MM.1S (cell line): ENCODE data around the gene RPTOR.

Experiments
- DNase-seq: peaks from one replicate; pipeline ENCODE4 v3.0.0-alpha.2; 2015
- H2AFZ ChIP-seq: fragments of 300-600 bp; sonication (generic); 2 replicates; pipeline ENCODE4 v1.6.0; 2016; ENCODE audit warnings: antibody characterized with exemption, low read length
- H3F3A ChIP-seq: fragments of 300-600 bp; sonication (generic); 2 replicates; pipeline ENCODE4 v1.6.1; 2016; ENCODE audit warnings: mild to moderate bottlenecking, antibody characterized with exemption, low read length, moderate library complexity, mixed read lengths; ENCODE audit not compliant: insufficient read depth
- H3K27ac ChIP-seq: fragments of 300-600 bp; sonication (generic); 2 replicates; pipeline ENCODE4 v1.5.1; 2016; ENCODE audit warnings: mild to moderate bottlenecking, low read length
- H3K27me3 ChIP-seq: fragments of 300-600 bp; sonication (generic); replicated peaks from 2 replicates; pipeline ENCODE4 v1.6.0; 2016; ENCODE audit warnings: low read length; ENCODE audit not compliant: insufficient read depth
- H3K36me3 ChIP-seq: fragments of 300-600 bp; sonication (generic); replicated peaks from 2 replicates; pipeline ENCODE4 v1.6.1; 2016; ENCODE audit warnings: mild to moderate bottlenecking, low read length, mixed read lengths; ENCODE audit not compliant: insufficient read depth
- H3K4me1 ChIP-seq: fragments of 300-600 bp; sonication (generic); 2 replicates; pipeline ENCODE4 v1.6.1; 2016; ENCODE audit warnings: low read length, mixed read lengths
- H3K4me2 ChIP-seq: fragments of 300-600 bp; sonication (generic); 2 replicates; pipeline ENCODE4 v1.6.0; 2016; ENCODE audit warnings: low read depth, low read length
- H3K4me3 ChIP-seq: fragments of 300-600 bp; sonication (generic); 2 replicates; pipeline ENCODE4 v1.5.1; 2016; ENCODE audit warnings: low read length, mixed read lengths
- H3K79me2 ChIP-seq: fragments of 300-600 bp; sonication (generic); 2 replicates; pipeline ENCODE4 v1.6.1; 2016; ENCODE audit warnings: mixed run types, low read length, mixed read lengths
- H3K9ac ChIP-seq: fragments of 300-600 bp; sonication (generic); 2 replicates; pipeline ENCODE4 v1.6.1; 2016; ENCODE audit warnings: low read length, mixed read lengths
- H3K9me2 ChIP-seq: fragments of 300-600 bp; sonication (generic); replicated peaks from 2 replicates; pipeline ENCODE4 v1.6.1; 2016; ENCODE audit warnings: mild to moderate bottlenecking, low read length, mixed read lengths; ENCODE audit not compliant: insufficient read depth
- H3K9me3 ChIP-seq: fragments of 300-600 bp; sonication (generic); replicated peaks from 2 replicates; pipeline ENCODE4 v1.6.1; 2016; ENCODE audit warnings: mild to moderate bottlenecking, low read length, mixed read lengths; ENCODE audit not compliant: insufficient read depth
- H4K20me1 ChIP-seq: fragments of 300-600 bp; sonication (generic); 2 replicates; pipeline ENCODE4 v1.6.1; 2016; ENCODE audit warnings: mild to moderate bottlenecking, low read length, moderate library complexity, mixed read lengths; ENCODE audit not compliant: insufficient read depth
- EZH2 ChIP-seq: fragments of 300-600 bp; sonication (generic); optimal IDR thresholded peaks from 2 replicates; pipeline ENCODE3; 2017; ENCODE audit warnings: low read depth, mild to moderate bottlenecking, antibody characterized with exemption, low read length, mixed read lengths
- EZH2phosphoT487 ChIP-seq: fragments of 300-600 bp; sonication (generic); IDR thresholded peaks from 2 replicates; pipeline ENCODE4 v1.6.1; 2018; ENCODE audit warnings: antibody characterized with exemption, low read length
- TF ChIP-seq, protein P1 (sequence below): fragments of 300-600 bp; sonication (generic); IDR thresholded peaks from 2 replicates; pipeline ENCODE4 v1.5.1; 2016; ENCODE audit warnings: antibody characterized with exemption, low read length, mixed read lengths

Gene RPTOR

GRCh38 chr17:80760511-80760911, 215.9 kb downstream of the RPTOR start:
- H3K9me2 ChIP-seq, result no peaks in the 10 kb centered on the region
- DNase-seq, result peak; percentile 27
- H3K4me1 ChIP-seq, result peaks cover 3% of the 10 kb centered on the region; the same call in 1 of the 2 replicates
- H3K27me3 ChIP-seq, result no peaks in the 10 kb centered on the region
- no peaks in the 10 kb centered on the region for H3K79me2 ChIP-seq
- peak overlapping the region; percentile 32; the same call in 1 of the 2 replicates for H3K27ac ChIP-seq
- H3K9me3 ChIP-seq, result no peaks in the 10 kb centered on the region
- TF ChIP-seq EZH2, result no peak
- TF ChIP-seq EZH2phosphoT487, result no peak
- TF ChIP-seq, protein P1, sequence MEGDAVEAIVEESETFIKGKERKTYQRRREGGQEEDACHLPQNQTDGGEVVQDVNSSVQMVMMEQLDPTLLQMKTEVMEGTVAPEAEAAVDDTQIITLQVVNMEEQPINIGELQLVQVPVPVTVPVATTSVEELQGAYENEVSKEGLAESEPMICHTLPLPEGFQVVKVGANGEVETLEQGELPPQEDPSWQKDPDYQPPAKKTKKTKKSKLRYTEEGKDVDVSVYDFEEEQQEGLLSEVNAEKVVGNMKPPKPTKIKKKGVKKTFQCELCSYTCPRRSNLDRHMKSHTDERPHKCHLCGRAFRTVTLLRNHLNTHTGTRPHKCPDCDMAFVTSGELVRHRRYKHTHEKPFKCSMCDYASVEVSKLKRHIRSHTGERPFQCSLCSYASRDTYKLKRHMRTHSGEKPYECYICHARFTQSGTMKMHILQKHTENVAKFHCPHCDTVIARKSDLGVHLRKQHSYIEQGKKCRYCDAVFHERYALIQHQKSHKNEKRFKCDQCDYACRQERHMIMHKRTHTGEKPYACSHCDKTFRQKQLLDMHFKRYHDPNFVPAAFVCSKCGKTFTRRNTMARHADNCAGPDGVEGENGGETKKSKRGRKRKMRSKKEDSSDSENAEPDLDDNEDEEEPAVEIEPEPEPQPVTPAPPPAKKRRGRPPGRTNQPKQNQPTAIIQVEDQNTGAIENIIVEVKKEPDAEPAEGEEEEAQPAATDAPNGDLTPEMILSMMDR, result no peak
- H3K4me3 ChIP-seq, result no peak overlapping the region
- no peaks in the 10 kb centered on the region for H3K36me3 ChIP-seq
- peak overlapping the region; percentile 1; the same call in 1 of the 2 replicates for H3K4me2 ChIP-seq
- H2AFZ ChIP-seq, result no peak overlapping the region
- H3F3A ChIP-seq, result 0 out of 2 replicates have a peak, but pooled peaks cover 3% of the 10 kb centered on the region
- H3K9ac ChIP-seq, result no peak overlapping the region
- no peaks in the 10 kb centered on the region for H4K20me1 ChIP-seq

- DNase-seq, result no peak
- H3K4me1 ChIP-seq, result peaks cover 3% of the 10 kb centered on the region; the same call in 1 of the 2 replicates
- no peaks in the 10 kb centered on the region for H3K9me2 ChIP-seq
- no peaks in the 10 kb centered on the region for H3K79me2 ChIP-seq
- TF ChIP-seq EZH2 (no peak), EZH2phosphoT487 (no peak)
- TF ChIP-seq, protein P1, result no peak
- H3K9ac ChIP-seq, result no peak overlapping the region
- H4K20me1 ChIP-seq, result no peaks in the 10 kb centered on the region
- no peaks in the 10 kb centered on the region for H3K27me3 ChIP-seq
- peak overlapping the region; percentile 32; the same call in 1 of the 2 replicates for H3K27ac ChIP-seq
- peak overlapping the region; percentile 1; the same call in 1 of the 2 replicates for H3K4me2 ChIP-seq
- no peaks in the 10 kb centered on the region for H3K36me3 ChIP-seq
- no peaks in the 10 kb centered on the region for H3K9me3 ChIP-seq
- H3F3A ChIP-seq, result 0 out of 2 replicates have a peak, but pooled peaks cover 3% of the 10 kb centered on the region
- no peak overlapping the region for H2AFZ ChIP-seq
- H3K4me3 ChIP-seq, result no peak overlapping the region
Measured at GRCh38 chr17:80761110-80761871, 216.7 kb downstream of the RPTOR start.

DNA sequence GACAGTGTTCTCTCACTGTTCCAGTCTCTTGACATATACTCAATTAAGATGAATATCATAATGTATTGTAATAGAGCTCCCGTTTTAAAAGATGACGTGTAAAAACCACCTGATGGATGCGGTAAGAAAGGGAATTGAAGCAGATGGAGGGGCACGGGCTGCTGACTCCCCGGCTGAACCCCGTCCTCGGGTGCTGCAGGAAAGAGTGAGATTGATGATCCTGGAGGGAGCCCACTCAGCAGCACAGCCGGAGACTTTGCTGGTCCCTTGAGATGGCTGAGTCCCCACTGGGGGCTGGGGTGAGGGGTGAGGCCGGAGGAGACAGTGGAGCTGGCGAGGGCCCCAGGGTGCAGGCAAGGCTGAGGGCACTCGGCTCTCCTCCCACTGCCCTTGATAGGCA, 217.4 kb downstream of the RPTOR start:
- DNase-seq, result no peak
- Histone ChIP-seq H3K27me3 (no peaks in the 10 kb centered on the region), H3K9me2 (no peaks in the 10 kb centered on the region), H3K4me2 (no peak overlapping the region), H3K79me2 (no peaks in the 10 kb centered on the region), H3K36me3 (no peaks in the 10 kb centered on the region), H2AFZ (no peak overlapping the region), H3K27ac (no peak overlapping the region), H3K4me3 (no peak overlapping the region), H3K4me1 (peaks cover 3% of the 10 kb centered on the region; the same call in 1 of the 2 replicates), H4K20me1 (no peaks in the 10 kb centered on the region), H3K9ac (no peak overlapping the region), H3F3A (0 out of 2 replicates have a peak, but pooled peaks cover 3% of the 10 kb centered on the region), H3K9me3 (no peaks in the 10 kb centered on the region)
- TF ChIP-seq EZH2, result no peak
- no peak for TF ChIP-seq EZH2phosphoT487
- TF ChIP-seq, protein P1, result no peak
